ENCODE data around the gene SPTB.
"Not testable (repeated sequence)": the region's sequence is repeated elsewhere in the genome, so short reads cannot be mapped to it uniquely, and the experiment has no call there.

DNA sequence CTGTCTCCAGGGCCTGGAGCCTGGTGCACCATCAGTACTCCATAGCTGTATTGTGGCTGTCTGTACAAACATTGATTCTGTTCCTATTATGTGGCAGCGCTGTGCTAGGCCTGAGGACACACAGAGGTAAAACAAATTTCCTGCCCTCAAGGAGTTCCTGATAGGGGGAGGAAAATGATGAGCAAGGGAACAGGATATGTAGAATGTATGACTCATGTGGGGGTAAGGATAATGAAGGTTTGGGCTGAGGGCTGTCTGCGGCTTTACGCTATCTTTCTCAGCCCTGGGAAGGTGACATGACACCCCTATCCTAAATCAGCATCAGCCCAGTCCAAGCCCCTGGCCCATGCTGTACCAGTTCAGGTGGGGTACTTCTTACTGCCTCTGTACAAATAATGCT lies 74.1 kb downstream of the SPTB start:
- TF ChIP-seq EP300, POLR2A, POLR2AphosphoS5 (IDR thresholded peaks at IDR 0.05): not testable (repeated sequence)
- TF ChIP-seq, protein P1, sequence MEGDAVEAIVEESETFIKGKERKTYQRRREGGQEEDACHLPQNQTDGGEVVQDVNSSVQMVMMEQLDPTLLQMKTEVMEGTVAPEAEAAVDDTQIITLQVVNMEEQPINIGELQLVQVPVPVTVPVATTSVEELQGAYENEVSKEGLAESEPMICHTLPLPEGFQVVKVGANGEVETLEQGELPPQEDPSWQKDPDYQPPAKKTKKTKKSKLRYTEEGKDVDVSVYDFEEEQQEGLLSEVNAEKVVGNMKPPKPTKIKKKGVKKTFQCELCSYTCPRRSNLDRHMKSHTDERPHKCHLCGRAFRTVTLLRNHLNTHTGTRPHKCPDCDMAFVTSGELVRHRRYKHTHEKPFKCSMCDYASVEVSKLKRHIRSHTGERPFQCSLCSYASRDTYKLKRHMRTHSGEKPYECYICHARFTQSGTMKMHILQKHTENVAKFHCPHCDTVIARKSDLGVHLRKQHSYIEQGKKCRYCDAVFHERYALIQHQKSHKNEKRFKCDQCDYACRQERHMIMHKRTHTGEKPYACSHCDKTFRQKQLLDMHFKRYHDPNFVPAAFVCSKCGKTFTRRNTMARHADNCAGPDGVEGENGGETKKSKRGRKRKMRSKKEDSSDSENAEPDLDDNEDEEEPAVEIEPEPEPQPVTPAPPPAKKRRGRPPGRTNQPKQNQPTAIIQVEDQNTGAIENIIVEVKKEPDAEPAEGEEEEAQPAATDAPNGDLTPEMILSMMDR (IDR thresholded peaks at IDR 0.05), result not testable (repeated sequence)

Data from sigmoid colon (tissue), 4 donors.